Measurements from ENCODE around the gene ACBD5.

ACBD5 gene

GRCh38 chr10:27150261-27150660, 90.3 kb downstream of the ACBD5 start:
- DNase-seq, result no peak

- DNase-seq, result no peak
Measured at GRCh38 chr10:27147701-27148100, 92.9 kb downstream of the ACBD5 start.

GRCh38 chr10:27145937-27146336, 94.7 kb downstream of the ACBD5 start:
- DNase-seq, result no peak

Data from activated T-cell treated with anti-CD3 and anti-CD28 coated beads, Interleukin-2, amount 50 U/mL, for 48 hours (primary cell).